CD4-positive, alpha-beta T cell (primary cell): ENCODE results near the gene UBE2E3. TPM values are rescaled to one million over a fixed set of nuclear protein-coding genes. Genes with fewer than 3 reads are reported as not detected.

Source experiments
- ATAC-seq: fragments of 200-7000 bp; cut with Tn5 transposase; one replicate; pipeline ENCODE4 v1.10.0; 2022; ENCODE audit warnings: mild to moderate bottlenecking; ENCODE audit not compliant: poor library complexity
- CTCF ChIA-PET: fragments of 350-600 bp; sonication (Branson Sonifier 250); formaldehyde crosslinking; loops from one replicate; lab custom pipeline; 2021; ENCODE audit warnings: antibody characterized with exemption, inconsistent platforms; lab: Charles Lee
- POLR2A ChIA-PET: fragments of 350-600 bp; sonication (Branson Sonifier 250); formaldehyde crosslinking; loops from one replicate; lab custom pipeline; 2021; ENCODE audit warnings: antibody characterized with exemption, inconsistent platforms; lab: Charles Lee
- DNase-seq, 14 experiments: peaks; one replicate each; pipeline ENCODE4 v3.0.0-alpha.2; 2013 to 2020; ENCODE audit warnings: mixed read lengths in 2 of 14
- H3K27ac ChIP-seq, 2 donors: one replicate each; pipeline versions ENCODE4 v1.5.1 to v1.7.0; 2013; ENCODE audit warnings: low read length in 2 of 2, low read depth in 1 of 2, mild to moderate bottlenecking in 1 of 2
- H3K27me3 ChIP-seq, 2 experiments: 1 replicate in 1 of 2; 2 replicates in 1 of 2; pipeline versions ENCODE4 v1.6.1 to v1.7.0; 2013; ENCODE audit warnings: low read length in 2 of 2, control low read depth in 1 of 2, mild to moderate bottlenecking in 1 of 2, moderate library complexity in 1 of 2; ENCODE audit not compliant: insufficient read depth in 2 of 2, control insufficient read depth in 1 of 2
- H3K36me3 ChIP-seq: one replicate; pipeline ENCODE4 v1.6.1; 2013; ENCODE audit warnings: low read length, control low read depth; ENCODE audit not compliant: insufficient read depth
- H3K4me1 ChIP-seq: one replicate; pipeline ENCODE4 v1.6.1; 2013; ENCODE audit warnings: low read length, control low read depth; ENCODE audit not compliant: insufficient read depth
- H3K4me3 ChIP-seq: one replicate; pipeline ENCODE4 v1.5.1; 2013; ENCODE audit warnings: mild to moderate bottlenecking, low read length, moderate library complexity
- H3K9me3 ChIP-seq, 2 experiments: 1 replicate in 1 of 2; 2 replicates in 1 of 2; pipeline versions ENCODE4 v1.6.1 to v1.7.0; 2013; ENCODE audit warnings: low read length in 2 of 2, mild to moderate bottlenecking in 2 of 2, control low read depth in 1 of 2, moderate library complexity in 1 of 2; ENCODE audit not compliant: control insufficient read depth in 1 of 2, insufficient read depth in 1 of 2
- H3K27ac Mint-ChIP-seq: one replicate; pipeline ENCODE4 v1.8.0; 2020; ENCODE audit warnings: mixed read lengths
- H3K27me3 Mint-ChIP-seq: one replicate; pipeline ENCODE4 v1.8.0; 2021; ENCODE audit warnings: mixed read lengths
- H3K36me3 Mint-ChIP-seq: one replicate; pipeline ENCODE4 v1.8.0; 2021; ENCODE audit warnings: low read depth, mixed read lengths
- H3K4me1 Mint-ChIP-seq: one replicate; pipeline ENCODE4 v1.8.0; 2021; ENCODE audit warnings: low read depth, mixed read lengths
- H3K4me3 Mint-ChIP-seq: one replicate; pipeline ENCODE4 v1.8.0; 2020; ENCODE audit warnings: mild to moderate bottlenecking, mixed read lengths
- H3K9me3 Mint-ChIP-seq: one replicate; pipeline ENCODE4 v1.8.0; 2020; ENCODE audit warnings: mixed read lengths
- CTCF ChIP-seq: fragments of 200-600 bp; IDR thresholded peaks from one replicate; pipeline ENCODE4 v1.8.0; 2022; ENCODE audit warnings: antibody characterized with exemption, mild to moderate bottlenecking
- intact Hi-C, 2 experiments: fragments of 100-400 bp; cut with DNase I in 1 of 2; cut with micrococcal nuclease in 1 of 2; formaldehyde crosslinking; loops; one replicate each; pipeline versions ENCODE4 v1.15.1 to v1.9.0; 2023 to 2025; cut with DNase I, micrococcal nuclease
- total RNA-seq, 174 experiments: library from RNA in 2 of 174; stranded (reverse) in 2 of 174; gene quantifications; one replicate each; pipeline ENCODE4 v1.2.3 and lab custom pipeline; 2021 to 2026

The UBE2E3 gene
- total RNA-seq, 2 experiments from 2014 or later, result 20.5 TPM

- no peak for DNase-seq
- POLR2A ChIA-PET, result no interaction called here
- intact Hi-C loops, result no loop called here
- CTCF ChIA-PET, result no interaction called here
- no peak for ATAC-seq
- Histone ChIP-seq H3K36me3 (no peaks in the 10 kb centered on the region), H3K9me3 (no peaks in the 10 kb centered on the region), H3K4me1 (no peaks in the 10 kb centered on the region), H3K4me3 (no peak overlapping the region), H3K27ac (no peak overlapping the region), H3K27me3 (no peaks in the 10 kb centered on the region)
- Mint-ChIP-seq H3K27ac (no peak overlapping the region), H3K4me3 (no peak overlapping the region), H3K36me3 (peaks cover 5% of the 10 kb centered on the region), H3K9me3 (peaks cover 9% of the 10 kb centered on the region), H3K4me1 (peaks cover 44% of the 10 kb centered on the region), H3K27me3 (no peaks in the 10 kb centered on the region)
- no peak for TF ChIP-seq CTCF
Observed at GRCh38 chr2:181025004-181025403, 44.6 kb downstream of the UBE2E3 start.

GRCh38 chr2:181036445-181036844, 56.0 kb downstream of the UBE2E3 start:
- ChIA-PET POLR2A (no interaction called here), CTCF (no interaction called here)
- Mint-ChIP-seq H3K4me3 (no peak overlapping the region), H3K27ac (no peak overlapping the region), H3K9me3 (no peaks in the 10 kb centered on the region), H3K4me1 (peaks cover 27% of the 10 kb centered on the region), H3K27me3 (no peaks in the 10 kb centered on the region), H3K36me3 (no peaks in the 10 kb centered on the region)
- no peaks in the 10 kb centered on the region for H3K4me1 ChIP-seq
- H3K9me3 ChIP-seq, result no peaks in the 10 kb centered on the region
- no peak for TF ChIP-seq CTCF
- no peak for DNase-seq
- H3K36me3 ChIP-seq, result no peaks in the 10 kb centered on the region
- intact Hi-C loops, result no loop called here
- no peak for ATAC-seq
- H3K27ac ChIP-seq, result no peak overlapping the region
- H3K4me3 ChIP-seq, result no peak overlapping the region
- H3K27me3 ChIP-seq, result no peaks in the 10 kb centered on the region

- Mint-ChIP-seq H3K9me3 (no peaks in the 10 kb centered on the region), H3K27ac (no peak overlapping the region), H3K36me3 (no peaks in the 10 kb centered on the region), H3K4me3 (no peak overlapping the region), H3K27me3 (no peaks in the 10 kb centered on the region), H3K4me1 (peaks cover 25% of the 10 kb centered on the region)
- no peaks in the 10 kb centered on the region for H3K27me3 ChIP-seq
- intact Hi-C loops, result no loop called here
- ATAC-seq (no peak), DNase-seq (no peak)
- ChIA-PET POLR2A (no interaction called here), CTCF (interaction anchor here (0.6 to 0.9 kb wide), 2 partner anchors 22 to 41 kb away, joined by 3 to 4 read pairs; no protein-coding TSS in a partner anchor)
- no peaks in the 10 kb centered on the region for H3K4me1 ChIP-seq
- H3K9me3 ChIP-seq, result no peaks in the 10 kb centered on the region
- H3K27ac ChIP-seq, result no peak overlapping the region
- no peak for TF ChIP-seq CTCF
- H3K36me3 ChIP-seq, result no peaks in the 10 kb centered on the region
- no peak overlapping the region for H3K4me3 ChIP-seq
Observed at GRCh38 chr2:181036848-181037603, 56.6 kb downstream of the UBE2E3 start.
